ENCODE measurements around the gene WDR47.

Gene WDR47

DNA sequence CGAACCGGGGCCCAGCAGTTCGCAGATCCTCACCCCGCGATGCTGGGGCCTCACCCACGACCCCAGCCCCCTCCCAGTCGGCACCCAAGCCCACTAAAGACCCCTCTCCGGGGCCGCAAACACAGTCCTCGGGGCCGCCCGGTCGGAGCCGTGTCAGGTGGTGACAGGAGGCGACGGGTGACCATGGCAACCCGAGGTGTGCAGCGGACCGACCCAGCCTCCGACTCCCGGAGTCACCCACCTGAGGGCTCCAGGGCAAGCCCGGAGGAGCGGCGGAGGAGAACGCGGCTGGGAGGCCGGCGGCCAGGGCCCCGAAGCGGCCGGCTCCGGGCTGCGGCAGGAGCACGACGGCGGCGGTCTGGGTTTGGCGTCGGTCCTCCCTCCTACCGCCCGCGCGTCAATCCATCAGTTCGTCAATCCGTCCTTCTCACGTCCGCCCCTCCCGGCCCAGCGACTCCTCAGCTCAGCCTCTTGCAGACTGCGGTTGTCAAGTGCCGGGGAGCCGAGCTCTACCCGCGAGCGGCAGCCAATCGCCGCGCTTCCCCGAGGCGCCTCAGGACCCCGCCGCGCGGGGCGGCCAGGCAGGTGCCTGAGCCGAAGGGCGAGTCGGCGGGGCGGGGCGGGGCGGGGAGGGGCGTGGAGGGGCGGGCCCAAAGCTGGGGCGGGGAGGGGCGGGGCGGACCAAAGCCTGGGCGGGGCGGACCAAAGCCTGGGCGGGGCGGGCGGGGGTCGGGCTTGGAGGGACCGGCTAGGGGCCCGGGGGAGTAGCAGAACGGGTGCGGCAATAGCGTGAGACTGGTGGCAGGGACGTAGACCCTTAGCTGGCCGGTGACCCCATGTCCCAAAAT is at the start of gene WDR47:
Gene WDR47, minus strand, starts transcription at position 482 of the 848 bp plus-strand sequence. CDS start 18,590 bp downstream, outside the sequence.
- peak; percentile 99 for DNase-seq (ENCODE audit: low spot score)

GRCh38 chr1:109091078-109091838 is 49.4 kb upstream of the WDR47 start:
- peak; percentile 69 for DNase-seq (ENCODE audit: low spot score)

- peak; percentile 90 for DNase-seq (ENCODE audit: low spot score)
These were observed 48.5 kb upstream of the WDR47 start, which contains the start of gene TMEM167B for GRCh38 chr1:109090196-109091077. Gene TMEM167B (plus strand): TSS chr1:109090764. CDS start chr1:109090873, 109 bp downstream.

DNA sequence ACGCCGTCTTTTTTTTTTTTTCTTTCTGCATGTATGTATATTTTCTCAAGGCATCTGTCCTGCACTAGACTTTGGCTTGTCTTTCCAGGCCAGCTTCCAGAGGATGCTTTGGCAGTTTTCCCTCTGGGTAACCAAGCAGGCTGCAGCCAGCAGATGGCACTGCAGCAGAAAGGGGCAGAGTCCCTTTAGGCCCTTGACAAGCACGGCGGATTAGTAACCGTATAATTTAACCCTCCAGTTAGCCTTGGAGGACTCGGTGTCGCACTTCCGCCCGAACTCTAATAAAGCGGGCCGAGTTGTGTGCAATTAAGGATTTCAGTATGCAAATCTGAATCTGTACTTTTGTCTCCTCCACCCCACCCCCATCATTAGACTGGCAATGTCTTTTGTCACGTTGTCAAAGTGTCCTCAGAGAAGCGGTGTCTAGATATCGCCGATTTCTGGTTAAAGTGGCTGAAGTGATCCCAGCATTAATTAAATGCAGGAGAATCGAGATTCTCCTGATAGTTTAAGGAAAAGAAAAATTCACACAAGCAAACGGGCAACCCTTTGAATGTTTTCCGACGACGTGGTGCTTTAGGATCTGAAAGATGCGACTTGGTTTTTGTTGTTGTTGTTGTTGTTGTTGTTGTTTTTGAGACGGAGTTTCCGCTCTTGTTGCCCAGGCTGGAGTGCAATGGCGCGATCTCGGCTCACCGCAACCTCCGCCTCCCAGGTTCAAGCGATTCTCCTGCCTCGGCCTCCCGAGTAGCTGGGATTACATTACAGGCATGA is 47.5 kb upstream of the WDR47 start:
- DNase-seq (ENCODE audit: low spot score) = peak; percentile 53

- no peak for DNase-seq (ENCODE audit: low spot score)
These were observed 42.9 kb upstream of the WDR47 start for GRCh38 chr1:109084563-109085517.

DNA sequence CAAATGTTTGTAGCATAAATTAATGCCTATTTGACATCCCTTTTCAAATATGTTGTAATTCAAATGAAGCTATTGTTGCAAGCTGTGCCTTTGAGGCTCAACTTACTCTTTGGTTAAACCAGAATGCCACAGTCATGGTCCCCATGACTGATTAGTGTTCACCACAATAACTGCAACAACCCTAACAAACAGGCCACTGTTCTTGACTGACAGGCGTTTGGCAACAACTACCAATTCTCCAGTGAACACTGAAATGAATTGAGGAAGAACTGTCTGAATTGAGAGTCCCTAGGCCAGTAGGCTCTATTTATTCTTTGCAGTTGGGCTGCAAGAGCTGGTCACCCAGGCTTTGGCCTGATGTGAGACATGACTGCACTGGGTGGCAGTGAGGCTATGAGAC is 42.0 kb upstream of the WDR47 start:
- no peak for DNase-seq (ENCODE audit: low spot score)

- no peak for DNase-seq (ENCODE audit: low spot score)
These were observed 41.6 kb upstream of the WDR47 start for GRCh38 chr1:109083501-109083900.

- DNase-seq (ENCODE audit: low spot score) = no peak
These were observed 38.7 kb upstream of the WDR47 start for GRCh38 chr1:109080441-109081082.

DNA sequence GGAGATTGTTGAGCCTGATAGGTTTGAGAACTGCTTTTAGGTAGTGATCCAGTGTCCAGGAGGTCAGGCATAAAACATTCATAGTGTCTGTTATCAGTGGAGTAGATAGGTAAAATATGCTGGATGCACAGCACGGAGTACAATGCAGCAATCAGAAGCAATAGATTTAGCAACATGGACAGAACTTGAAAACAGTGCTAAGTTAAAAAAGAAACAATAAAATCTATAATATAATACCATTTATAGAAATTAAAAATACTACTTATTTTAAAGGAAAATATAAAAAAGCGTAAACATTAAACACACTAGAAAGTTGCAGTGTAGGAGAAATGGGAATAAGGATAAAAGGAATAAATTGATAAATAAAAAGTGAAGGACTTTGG is 37.3 kb upstream of the WDR47 start:
- DNase-seq (ENCODE audit: low spot score) = no peak

- DNase-seq (ENCODE audit: low spot score) = no peak
These were observed 36.4 kb upstream of the WDR47 start for GRCh38 chr1:109078317-109078716.

GRCh38 chr1:109075531-109076490 is 33.9 kb upstream of the WDR47 start, which contains the start of gene TAF13:
Gene TAF13 (minus strand): TSS chr1:109076003. CDS start chr1:109075947, 56 bp downstream.
- DNase-seq (ENCODE audit: low spot score) = peak; percentile 97

DNA sequence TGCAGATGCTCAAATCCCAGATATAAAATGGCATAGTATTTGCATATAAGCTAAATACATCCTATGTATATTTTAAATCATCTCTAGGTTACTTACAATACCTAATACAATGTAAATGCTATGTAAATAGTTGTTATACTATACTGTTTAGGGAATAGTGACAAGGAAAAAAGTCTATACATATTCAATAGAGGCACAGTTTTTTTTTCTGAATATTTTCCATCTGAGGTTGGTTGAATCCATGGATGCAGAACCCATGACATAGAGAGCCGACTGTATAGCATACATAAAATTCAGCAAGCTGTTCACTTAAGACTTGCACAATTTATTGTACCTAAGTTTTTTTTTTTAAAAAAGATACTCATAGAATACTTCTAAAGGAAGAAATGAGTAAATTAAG is 27.4 kb upstream of the WDR47 start:
- DNase-seq (ENCODE audit: low spot score) = no peak

- no peak for DNase-seq (ENCODE audit: low spot score)
These were observed 26.0 kb upstream of the WDR47 start for GRCh38 chr1:109067883-109068282.

DNA sequence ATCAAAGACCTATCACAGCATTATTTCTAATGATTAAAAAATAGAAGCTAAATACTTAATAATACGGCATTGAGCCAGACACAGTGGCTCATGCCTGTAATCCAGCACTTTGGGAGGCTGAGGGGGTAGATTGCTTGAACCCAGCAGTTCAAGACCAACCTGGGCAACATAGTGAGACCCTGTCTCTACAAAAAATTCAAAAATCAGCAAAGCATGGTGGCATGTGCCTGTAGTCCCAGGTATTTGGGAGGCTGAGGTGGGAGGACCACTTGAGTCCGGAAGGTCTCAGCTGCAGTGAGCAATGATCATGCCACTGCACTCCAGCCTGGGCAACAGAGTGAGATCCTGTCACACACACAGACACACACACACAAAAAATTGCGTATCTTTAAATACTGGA is 23.2 kb upstream of the WDR47 start:
- no peak for DNase-seq (ENCODE audit: low spot score)

DNA sequence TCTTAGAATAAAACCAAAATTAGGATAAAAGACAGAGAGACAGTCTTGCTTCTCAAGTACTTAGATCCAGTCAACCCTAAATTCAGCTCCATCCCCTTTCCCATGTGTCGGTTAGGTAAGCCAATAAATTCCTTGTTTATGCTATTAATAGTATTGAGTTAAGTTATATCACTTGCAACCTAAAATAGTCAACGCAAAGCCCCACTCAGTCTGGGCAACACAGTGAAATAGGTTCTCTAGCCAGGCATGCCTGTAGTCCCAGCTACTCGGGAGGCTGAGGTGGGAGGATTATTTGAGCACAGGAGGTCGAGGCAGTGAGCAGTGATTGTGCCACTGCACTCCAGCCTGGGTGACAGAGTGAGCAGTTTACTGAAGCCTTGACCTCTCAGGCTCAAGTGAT is 19.3 kb upstream of the WDR47 start:
- no peak for DNase-seq (ENCODE audit: low spot score)

GRCh38 chr1:109060707-109061106 is 18.8 kb upstream of the WDR47 start:
- no peak for DNase-seq (ENCODE audit: low spot score)

GRCh38 chr1:109059026-109059425 is 17.1 kb upstream of the WDR47 start:
- DNase-seq (ENCODE audit: low spot score) = no peak

- DNase-seq (ENCODE audit: low spot score) = no peak
These were observed 14.2 kb upstream of the WDR47 start for GRCh38 chr1:109056064-109056463.

All from GM03348 (cell line).